GM23338 (cell line): ENCODE results near the gene RSU1.

Source experiments
- CREB1 ChIP-seq: fragments of 250-450 bp; sonication (Bioruptor Pico); IDR thresholded peaks from 2 replicates; pipeline ENCODE4 v1.5.0; 2020; ENCODE audit warnings: low read depth, mild to moderate bottlenecking, moderate library complexity
- CTCF ChIP-seq, 2 experiments: fragments of 200-600 bp in 1 of 2; sonication (generic) in 1 of 2; conservative IDR thresholded peaks; 2 replicates each; pipeline versions ENCODE4 v1.5.1 to v1.6.1; 2016 to 2017; ENCODE audit warnings: antibody characterized with exemption in 2 of 2, low read depth in 2 of 2, mild to moderate bottlenecking in 2 of 2, moderate library complexity in 1 of 2
- EZH2 ChIP-seq: fragments of 200-600 bp; sonication (generic); IDR thresholded peaks from one replicate; pipeline ENCODE4 v1.8.0; 2017; ENCODE audit warnings: antibody characterized with exemption, mild to moderate bottlenecking, low read depth; ENCODE audit not compliant: unreplicated experiment
- EZH2phosphoT487 ChIP-seq: fragments of 200-600 bp; sonication (generic); IDR thresholded peaks from one replicate; pipeline ENCODE4 v1.8.1; 2018; ENCODE audit warnings: antibody characterized with exemption; ENCODE audit not compliant: unreplicated experiment
- JUNB ChIP-seq: IDR thresholded peaks from one replicate; pipeline ENCODE4 v1.6.1; 2016; ENCODE audit warnings: antibody characterized with exemption; ENCODE audit not compliant: unreplicated experiment
- NANOG ChIP-seq: IDR thresholded peaks from 2 replicates; pipeline ENCODE4 v1.6.1; 2016; ENCODE audit warnings: antibody characterized with exemption, borderline replicate concordance
- POLR2AphosphoS5 ChIP-seq: IDR thresholded peaks from 2 replicates; pipeline ENCODE4 v1.6.1; 2016; ENCODE audit warnings: antibody characterized with exemption, low read depth
- REST ChIP-seq: IDR thresholded peaks from one replicate; pipeline ENCODE4 v1.6.1; 2018; ENCODE audit warnings: antibody characterized with exemption; ENCODE audit not compliant: unreplicated experiment
- STAT1 ChIP-seq: IDR thresholded peaks from one replicate; pipeline ENCODE4 v1.6.1; 2016; ENCODE audit warnings: antibody characterized with exemption; ENCODE audit not compliant: unreplicated experiment
- ZNF114 ChIP-seq: fragments of 250-450 bp; sonication (Bioruptor Pico); IDR thresholded peaks from 2 replicates; pipeline ENCODE4 v1.5.0; 2020; ENCODE audit warnings: mild to moderate bottlenecking, moderate library complexity
- ZNF331 ChIP-seq: fragments of 250-450 bp; sonication (Bioruptor Pico); IDR thresholded peaks from 2 replicates; pipeline ENCODE4 v1.5.0; 2020; ENCODE audit warnings: low read depth, mild to moderate bottlenecking, moderate library complexity
- ZNF462 ChIP-seq: fragments of 250-450 bp; sonication (Bioruptor Pico); IDR thresholded peaks from 2 replicates; pipeline ENCODE4 v1.5.0; 2020; ENCODE audit warnings: mild to moderate bottlenecking, moderate library complexity
- TF ChIP-seq, protein P1 (sequence below): IDR thresholded peaks from 2 replicates; pipeline ENCODE4 v1.6.1; 2016; ENCODE audit warnings: antibody characterized with exemption

DNA sequence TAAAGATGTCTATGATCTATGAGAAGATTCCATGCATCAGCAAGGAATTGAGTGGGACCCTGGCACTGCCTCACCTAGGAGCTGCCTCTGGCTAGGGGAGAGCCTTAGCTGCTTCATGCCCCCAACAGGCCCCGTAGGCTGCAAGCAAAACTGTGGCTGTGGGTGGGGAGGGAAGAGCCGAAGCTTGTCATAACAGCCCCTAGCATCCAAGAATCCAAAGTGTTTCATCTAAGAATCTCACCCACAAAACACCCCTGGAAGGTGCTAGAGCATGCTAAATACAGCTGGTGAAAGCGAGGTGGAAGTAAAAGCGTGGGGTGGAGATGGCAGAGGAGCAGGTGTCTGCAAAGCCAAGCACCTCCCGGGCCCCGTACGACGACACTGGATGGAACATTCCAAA is 208.0 kb downstream of the RSU1 start:
- TF ChIP-seq CTCF (conservative IDR thresholded peaks at IDR 0.05; ENCODE audit: low read depth in 2 of 2), result no peak
- no peak for TF ChIP-seq EZH2
- no peak for TF ChIP-seq POLR2AphosphoS5
- TF ChIP-seq REST, result no peak
- TF ChIP-seq ZNF331 (CRISPR knock-in tag), result no peak
- no peak for TF ChIP-seq EZH2phosphoT487
- no peak for TF ChIP-seq ZNF462 (CRISPR knock-in tag)
- TF ChIP-seq ZNF114 (CRISPR knock-in tag), result no peak
- TF ChIP-seq, protein P1, sequence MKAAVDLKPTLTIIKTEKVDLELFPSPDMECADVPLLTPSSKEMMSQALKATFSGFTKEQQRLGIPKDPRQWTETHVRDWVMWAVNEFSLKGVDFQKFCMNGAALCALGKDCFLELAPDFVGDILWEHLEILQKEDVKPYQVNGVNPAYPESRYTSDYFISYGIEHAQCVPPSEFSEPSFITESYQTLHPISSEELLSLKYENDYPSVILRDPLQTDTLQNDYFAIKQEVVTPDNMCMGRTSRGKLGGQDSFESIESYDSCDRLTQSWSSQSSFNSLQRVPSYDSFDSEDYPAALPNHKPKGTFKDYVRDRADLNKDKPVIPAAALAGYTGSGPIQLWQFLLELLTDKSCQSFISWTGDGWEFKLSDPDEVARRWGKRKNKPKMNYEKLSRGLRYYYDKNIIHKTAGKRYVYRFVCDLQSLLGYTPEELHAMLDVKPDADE, result no peak
- no peak for TF ChIP-seq CREB1 (CRISPR knock-in tag)
- no peak for TF ChIP-seq JUNB
- no peak for TF ChIP-seq STAT1
- no peak for TF ChIP-seq NANOG
